H1 (cell line): ENCODE data around the gene F11R. TPM values are rescaled to one million over a fixed set of nuclear protein-coding genes. Genes with fewer than 3 reads are reported as not detected.

Source experiments
- CTCF ChIA-PET: fragments of 300-600 bp; sonication (Branson Sonifier 250); formaldehyde crosslinking; loops from one replicate; lab custom pipeline; 2021; ENCODE audit not compliant: partially characterized antibody; lab: Charles Lee
- POLR2A ChIA-PET: fragments of 300-600 bp; sonication (Branson Sonifier 250); formaldehyde crosslinking; loops from one replicate; lab custom pipeline; 2021; ENCODE audit warnings: inconsistent platforms; ENCODE audit not compliant: partially characterized antibody; lab: Charles Lee
- DNase-seq, 2 experiments: peaks; one replicate each; pipeline versions ENCODE4 v3.0.0 to v3.0.0-alpha.2; 2010 to 2022; ENCODE audit warnings: low spot score in 2 of 2, low read depth in 1 of 2, mixed read lengths in 1 of 2
- FAIRE-seq: peaks from 2 replicates; lab custom pipeline; 2011; peaks lifted over from hg19 to GRCh38; lab: Jason Lieb, UNC
- H2AFZ ChIP-seq: 2 replicates; pipeline ENCODE4 v1.8.1; 2012; ENCODE audit warnings: low read length, inconsistent platforms
- H2AK5ac ChIP-seq: 2 replicates; pipeline ENCODE4 v1.6.1; 2013; ENCODE audit warnings: low read depth, low read length
- H2BK120ac ChIP-seq: replicated peaks from 2 replicates; pipeline ENCODE3; 2013; ENCODE audit warnings: low read depth, low read length, inconsistent platforms
- H2BK12ac ChIP-seq: 2 replicates; pipeline ENCODE4 v1.6.1; 2013; ENCODE audit warnings: low read depth, low read length
- H2BK15ac ChIP-seq: 2 replicates; pipeline ENCODE4 v1.6.1; 2013; ENCODE audit warnings: low read length
- H2BK20ac ChIP-seq: 2 replicates; pipeline ENCODE4 v1.6.1; 2013; ENCODE audit warnings: low read length
- H2BK5ac ChIP-seq: 2 replicates; pipeline ENCODE4 v1.6.1; 2013; ENCODE audit warnings: low read depth, low read length
- H3K14ac ChIP-seq: 2 replicates; pipeline ENCODE4 v1.6.1; 2013; ENCODE audit warnings: inconsistent platforms; ENCODE audit not compliant: insufficient read length
- H3K18ac ChIP-seq: 2 replicates; pipeline ENCODE4 v1.6.1; 2013; ENCODE audit warnings: low read length; ENCODE audit errors: extremely low read depth
- H3K23ac ChIP-seq: 2 replicates; pipeline ENCODE4 v1.6.1; 2013; ENCODE audit warnings: inconsistent platforms; ENCODE audit not compliant: insufficient read length
- H3K23me2 ChIP-seq: 2 replicates; pipeline ENCODE4 v1.6.1; 2013; ENCODE audit warnings: low read depth, low read length
- H3K27ac ChIP-seq: 2 replicates; pipeline ENCODE4 v1.6.1; 2011; ENCODE audit warnings: low read depth, low read length, inconsistent platforms
- H3K27me3 ChIP-seq, 4 experiments: replicated peaks in 1 of 4; 1 replicate in 1 of 4; 2 replicates in 3 of 4; pipeline versions ENCODE4 v1.6.1 to v1.8.1; 2011 to 2013; ENCODE audit warnings: low read length in 3 of 4, mild to moderate bottlenecking in 3 of 4, inconsistent platforms in 2 of 4, mixed read lengths in 2 of 4, moderate library complexity in 1 of 4; ENCODE audit not compliant: control insufficient read depth in 3 of 4, insufficient read depth in 3 of 4; ENCODE audit errors: extremely low read depth in 1 of 4
- H3K36me3 ChIP-seq, 4 experiments: 2 replicates each; pipeline versions ENCODE4 v1.6.1 to v1.8.1; 2011 to 2013; ENCODE audit warnings: mild to moderate bottlenecking in 4 of 4, low read length in 3 of 4, moderate library complexity in 2 of 4, control low read depth in 1 of 4, inconsistent platforms in 1 of 4; ENCODE audit not compliant: insufficient read depth in 4 of 4, control insufficient read depth in 2 of 4
- H3K4ac ChIP-seq: replicated peaks from 2 replicates; pipeline ENCODE3; 2013; ENCODE audit warnings: low read length, low read depth, mixed read lengths, inconsistent platforms; ENCODE audit not compliant: insufficient read length
- H3K4me1 ChIP-seq, 4 experiments: replicated peaks in 1 of 4; 1 replicate in 1 of 4; 2 replicates in 3 of 4; pipeline versions ENCODE4 v1.6.1 to v1.8.1; 2011 to 2013; ENCODE audit warnings: low read length in 3 of 4, inconsistent platforms in 2 of 4, mixed read lengths in 1 of 4; ENCODE audit not compliant: insufficient read depth in 4 of 4, control insufficient read depth in 3 of 4
- H3K4me2 ChIP-seq, 2 experiments: 2 replicates each; pipeline versions ENCODE4 v1.6.1 to v1.8.1; 2011 to 2013; ENCODE audit warnings: low read depth in 2 of 2, low read length in 2 of 2, control low read depth in 1 of 2, inconsistent platforms in 1 of 2, mild to moderate bottlenecking in 1 of 2; ENCODE audit not compliant: insufficient read depth in 1 of 2
- H3K4me3 ChIP-seq, 4 experiments: fragments of 200-600, 300-600 bp in 1 of 4; sonication (generic), shearing (Covaris generic), sonication (Bioruptor Twin) in 1 of 4; 2 replicates each; pipeline versions ENCODE4 v1.5.1 to v1.8.1; 2011 to 2016; ENCODE audit warnings: low read length in 4 of 4, low read depth in 3 of 4, control low read depth in 2 of 4, inconsistent platforms in 2 of 4, mild to moderate bottlenecking in 2 of 4, mixed read lengths in 1 of 4, moderate library complexity in 1 of 4; ENCODE audit not compliant: insufficient read depth in 2 of 4; ENCODE audit errors: extremely low read depth in 1 of 4
- H3K56ac ChIP-seq: replicated peaks from 2 replicates; pipeline ENCODE3; 2013; ENCODE audit warnings: low read depth, mild to moderate bottlenecking, mixed read lengths, low read length, inconsistent platforms; ENCODE audit not compliant: insufficient read length
- H3K79me1 ChIP-seq: 2 replicates; pipeline ENCODE4 v1.6.1; 2013; ENCODE audit warnings: low read depth, low read length, control low read depth
- H3K79me2 ChIP-seq, 2 experiments: 2 replicates each; pipeline versions ENCODE4 v1.6.1 to v1.8.1; 2012 to 2013; ENCODE audit warnings: low read length in 2 of 2, mild to moderate bottlenecking in 2 of 2, inconsistent platforms in 1 of 2; ENCODE audit not compliant: insufficient read depth in 2 of 2, control insufficient read depth in 1 of 2
- H3K9ac ChIP-seq, 4 experiments: replicated peaks in 1 of 4; 1 replicate in 1 of 4; 2 replicates in 3 of 4; pipeline versions ENCODE4 v1.6.1 to v1.8.1; 2011 to 2013; ENCODE audit warnings: low read depth in 3 of 4, low read length in 3 of 4, control low read depth in 2 of 4, mild to moderate bottlenecking in 2 of 4, moderate library complexity in 2 of 4, inconsistent platforms in 1 of 4; ENCODE audit errors: extremely low read depth in 1 of 4
- H3K9me3 ChIP-seq, 2 experiments: 2 replicates each; pipeline versions ENCODE4 v1.6.1 to v1.8.1; 2012 to 2013; ENCODE audit warnings: mild to moderate bottlenecking in 2 of 2, moderate library complexity in 2 of 2, control low read depth in 1 of 2, inconsistent platforms in 1 of 2, low read depth in 1 of 2, low read length in 1 of 2, mixed read lengths in 1 of 2; ENCODE audit not compliant: insufficient read depth in 2 of 2
- H4K20me1 ChIP-seq, 2 experiments: replicated peaks in 1 of 2; 2 replicates each; pipeline versions ENCODE3 to v1.8.1; 2011 to 2013; ENCODE audit warnings: inconsistent platforms in 2 of 2, low read length in 2 of 2, mild to moderate bottlenecking in 1 of 2; ENCODE audit not compliant: insufficient read depth in 2 of 2, control insufficient read depth in 1 of 2
- H4K5ac ChIP-seq: 2 replicates; pipeline ENCODE4 v1.6.1; 2013; ENCODE audit warnings: low read length, low read depth, mixed read lengths, inconsistent platforms; ENCODE audit not compliant: insufficient read length
- H4K8ac ChIP-seq: 2 replicates; pipeline ENCODE4 v1.8.0; 2013; ENCODE audit warnings: mild to moderate bottlenecking, moderate library complexity, low read length, inconsistent platforms; ENCODE audit not compliant: insufficient read depth; ENCODE audit errors: extremely low read depth
- H4K91ac ChIP-seq: replicated peaks from 2 replicates; pipeline ENCODE3; 2013; ENCODE audit warnings: low read length, mixed read lengths, inconsistent platforms; ENCODE audit not compliant: insufficient read length
- ASH2L ChIP-seq: fragments of 200-600, 300-600 bp; sonication (generic); IDR thresholded peaks from one replicate; pipeline ENCODE4 v1.7.1; 2017; ENCODE audit warnings: low read length
- CTBP2 ChIP-seq: IDR thresholded peaks from 2 replicates; pipeline ENCODE4 v1.7.0; 2011; ENCODE audit warnings: borderline replicate concordance, mild to moderate bottlenecking, moderate library complexity, mixed read lengths, low read length; ENCODE audit not compliant: insufficient read depth, insufficient read length
- EGR1 ChIP-seq: IDR thresholded peaks from 2 replicates; pipeline ENCODE4 v1.6.1; 2011; ENCODE audit warnings: low read depth, low read length, borderline replicate concordance
- FOSL1 ChIP-seq: IDR thresholded peaks from 2 replicates; pipeline ENCODE4 v1.6.1; 2011; ENCODE audit warnings: mild to moderate bottlenecking, low read depth, low read length, moderate library complexity; ENCODE audit not compliant: insufficient read depth
- JUN ChIP-seq: IDR thresholded peaks from 2 replicates; pipeline ENCODE4 v1.6.1; 2011; ENCODE audit warnings: low read depth, mild to moderate bottlenecking, improper control_type of control experiment, low read length
- KDM4A ChIP-seq: IDR thresholded peaks from one replicate; pipeline ENCODE4 v1.7.1; 2012; ENCODE audit warnings: low read depth, mild to moderate bottlenecking, moderate library complexity, low read length, inconsistent platforms; ENCODE audit not compliant: severe bottlenecking
- NANOG ChIP-seq: IDR thresholded peaks from 2 replicates; pipeline ENCODE4 v1.6.1; 2011; ENCODE audit warnings: low read length, low read depth, mild to moderate bottlenecking, inconsistent platforms; ENCODE audit not compliant: insufficient read depth, poor library complexity, severe bottlenecking
- POU5F1 ChIP-seq: IDR thresholded peaks from 2 replicates; pipeline ENCODE4 v1.6.1; 2011; ENCODE audit warnings: low read depth, mild to moderate bottlenecking, low read length, moderate library complexity
- RAD21 ChIP-seq, 2 experiments: IDR thresholded peaks in 1 of 2; conservative IDR thresholded peaks in 1 of 2; 2 replicates each; pipeline ENCODE4 v1.6.1; 2011; ENCODE audit warnings: low read depth in 2 of 2, low read length in 2 of 2, improper control_type of control experiment in 1 of 2, inconsistent platforms in 1 of 2, mild to moderate bottlenecking in 1 of 2, moderate library complexity in 1 of 2
- RFX5 ChIP-seq: IDR thresholded peaks from 2 replicates; pipeline ENCODE4 v1.6.1; 2011; ENCODE audit warnings: low read depth, low read length, improper control_type of control experiment, borderline replicate concordance
- SIN3A ChIP-seq, 2 experiments: IDR thresholded peaks in 1 of 2; conservative IDR thresholded peaks in 1 of 2; 2 replicates each; pipeline ENCODE4 v1.6.1; 2011 to 2012; ENCODE audit warnings: low read length in 2 of 2, improper control_type of control experiment in 1 of 2, low read depth in 1 of 2, mild to moderate bottlenecking in 1 of 2
- SP2 ChIP-seq: IDR thresholded peaks from 2 replicates; pipeline ENCODE4 v1.6.1; 2012; ENCODE audit warnings: mild to moderate bottlenecking, low read length, inconsistent platforms
- TCF12 ChIP-seq: IDR thresholded peaks from 2 replicates; pipeline ENCODE4 v1.6.1; 2011; ENCODE audit warnings: low read depth, mild to moderate bottlenecking, low read length
- WGBS, 2 experiments: shearing (Covaris generic) in 1 of 2; methylation state at CpG; one replicate each; pipeline versions ENCODE4 v1.1.6 to v1.1.7; 2013 to 2015; ENCODE audit warnings: low lambda C conversion rate in 2 of 2, mixed read lengths in 2 of 2, inconsistent platforms in 1 of 2, low coverage in 1 of 2, missing lambda C conversion rate in 1 of 2; ENCODE audit not compliant: insufficient replicate concordance in 2 of 2, insufficient coverage in 1 of 2, insufficient read length in 1 of 2; ENCODE audit errors: extremely low coverage in 1 of 2, missing lambda C conversion rate in 1 of 2; 5-methylcytosine and 5-hydroxymethylcytosine counted together
- polyA plus RNA-seq, 7 experiments: library from polyadenylated mRNA; depleted of rRNA in 3 of 7; stranded (reverse) in 5 of 7; unstranded in 2 of 7; fragments of >200 nt in 5 of 7; fragments of 200-250 nt in 2 of 7; gene quantifications; 1 replicate in 5 of 7; 2 replicates in 1 of 7; 4 replicates in 1 of 7; pipeline versions ENCODE4 v1.2.1 to v1.2.3, GENCODE V29; 2011 to 2013; ENCODE audit warnings: missing spikeins in 2 of 7, mixed read lengths in 2 of 7
- total RNA-seq: library from RNA; stranded (reverse); fragmentation: NEBNext Ultra II Directional; extraction: Animal tissue kit (Norgen Biotek cat#: 25700); gene quantifications from 2 replicates; pipeline ENCODE4 v1.2.1, GENCODE V29; 2021

The F11R gene
- total and polyA plus RNA-seq, 2 of the 8 experiments (the other 6 are each of a cell fraction or from before 2014, with no cell fraction given), result 159 to 200 TPM

- WGBS, 2 experiments, result 85% methylated on average over 10 of the region's 10 CpGs; no CpG with 5 or more reads in 1 of the 2 experiments
- Histone ChIP-seq H3K14ac (no peak overlapping the region), H2BK15ac (no peak overlapping the region), H3K56ac (no peak overlapping the region), H3K4me1 (peaks cover 0 to 3% (median 1%) of the 10 kb centered on the region in 4 experiments; a peak in 2 of 7 replicates), H2BK5ac (no peak overlapping the region), H4K8ac (no peak overlapping the region), H3K27ac (no peak overlapping the region), H3K79me2 (no peaks in the 10 kb centered on the region), H3K79me1 (no peaks in the 10 kb centered on the region), H3K23ac (no peak overlapping the region), H3K4ac (no peak overlapping the region), H4K91ac (no peak overlapping the region), H3K36me3 (no peaks in the 10 kb centered on the region), H3K4me3 (no peak overlapping the region), H3K9me3 (peaks cover 0 to 12% of the 10 kb centered on the region in 2 experiments; a peak in 1 of 4 replicates), H2BK12ac (no peak overlapping the region), H4K5ac (no peak overlapping the region), H2BK120ac (no peak overlapping the region), H2AFZ (no peak overlapping the region), H3K9ac (no peak overlapping the region), H3K4me2 (no peak overlapping the region), H3K27me3 (peaks cover 0 to 17% (median 8%) of the 10 kb centered on the region in 4 experiments; a peak in 6 of 7 replicates), H3K18ac (no peak overlapping the region), H4K20me1 (no peaks in the 10 kb centered on the region), H2AK5ac (no peak overlapping the region), H3K23me2 (no peaks in the 10 kb centered on the region; the same call in 1 of the 2 replicates), H2BK20ac (no peak overlapping the region)
- FAIRE-seq (no peak), DNase-seq (no peak)
- ChIA-PET CTCF (interaction anchor here (0.7 to 1.8 kb wide), 7 partner anchors 10 to 217 kb away, joined by 3 to 7 read pairs (median 3); partner anchors contain the start of gene ITLN1), POLR2A (interaction anchor here (0.8 to 1.3 kb wide), 3 partner anchors 11 to 49 kb away, joined by 3 to 4 read pairs (median 3); no protein-coding TSS in a partner anchor)
- TF ChIP-seq TCF12 (no peak), NANOG (no peak), SIN3A (conservative IDR thresholded peaks at IDR 0.05 in 1 of 2, IDR thresholded peaks at IDR 0.05 in 1 of 2; ENCODE audit: low read depth in 1 of 2, low read length in 2 of 2) (no peak), KDM4A (no peak), SP2 (no peak), EGR1 (no peak), RFX5 (no peak), CTBP2 (no peak), ASH2L (no peak), FOSL1 (no peak), JUN (no peak), RAD21 (IDR thresholded peaks at IDR 0.05 in 1 of 2, conservative IDR thresholded peaks at IDR 0.05 in 1 of 2; ENCODE audit: low read depth in 2 of 2, low read length in 2 of 2) (no peak), POU5F1 (no peak)
Observed at GRCh38 chr1:161051219-161051618, 30.3 kb upstream of the F11R start.
